ENCODE results near the gene RAB6B.

RAB6B gene

GRCh38 chr3:133930341-133930933 lies 34.8 kb upstream of the RAB6B start:
- DNase-seq, result no peak

- DNase-seq, result no peak
These were observed 33.4 kb upstream of the RAB6B start for GRCh38 chr3:133928903-133929607.

- no peak for DNase-seq
These were observed 32.6 kb upstream of the RAB6B start for GRCh38 chr3:133928136-133928893.

- no peak for DNase-seq
These were observed 31.9 kb upstream of the RAB6B start for GRCh38 chr3:133927540-133928066.

GRCh38 chr3:133926736-133927539 lies 31.3 kb upstream of the RAB6B start:
- DNase-seq, result no peak

GRCh38 chr3:133925960-133926735 lies 30.5 kb upstream of the RAB6B start:
- DNase-seq, result no peak

GRCh38 chr3:133924041-133924440 lies 28.4 kb upstream of the RAB6B start:
- DNase-seq, result no peak

GRCh38 chr3:133921592-133921991 lies 25.9 kb upstream of the RAB6B start:
- no peak for DNase-seq

GRCh38 chr3:133917144-133917543 lies 21.5 kb upstream of the RAB6B start:
- no peak for DNase-seq

GRCh38 chr3:133915685-133916658 lies 20.3 kb upstream of the RAB6B start:
- no peak for DNase-seq

GRCh38 chr3:133914839-133915600 lies 19.3 kb upstream of the RAB6B start:
- no peak for DNase-seq

- no peak for DNase-seq
These were observed 14.7 kb upstream of the RAB6B start for GRCh38 chr3:133910422-133910821.

GRCh38 chr3:133905376-133905775 lies 9.7 kb upstream of the RAB6B start:
- no peak for DNase-seq

GRCh38 chr3:133901847-133902246 lies 6.2 kb upstream of the RAB6B start:
- DNase-seq, result no peak

- DNase-seq, result no peak
These were observed 5.4 kb upstream of the RAB6B start for GRCh38 chr3:133901083-133901482.

- DNase-seq, result no peak
These were observed 3.6 kb upstream of the RAB6B start for GRCh38 chr3:133899311-133899710.

GRCh38 chr3:133897547-133897946 lies 1.9 kb upstream of the RAB6B start:
- no peak for DNase-seq

- no peak for DNase-seq
These were observed 500 bp upstream of the RAB6B start for GRCh38 chr3:133896002-133896761.
